Measurements from ENCODE around the gene TMEM132C. TPM values are rescaled to one million over a fixed set of nuclear protein-coding genes. Genes with fewer than 3 reads are reported as not detected.

TMEM132C gene
- total and polyA plus RNA-seq, 3 donors from 2014 or later: 2.9 to 5.5 (median 3.3) TPM

GRCh38 chr12:128518644-128519043, 251.7 kb downstream of the TMEM132C start:
- 70 to 80% methylated on average over 4 of the region's 4 CpGs for WGBS, 2 donors
- Histone ChIP-seq H3K27me3 (no peaks in the 10 kb centered on the region), H3K36me3 (ENCODE audit: low read depth, missing control alignments) (no peaks in the 10 kb centered on the region), H3K27ac (no peak overlapping the region), H3K9me3 (no peaks in the 10 kb centered on the region), H3K4me3 (no peak overlapping the region), H3K4me1 (no peaks in the 10 kb centered on the region)
- intact Hi-C loops (cut with DNase I; ENCODE audit: low total_unique reads): no loop called here
- DNase-seq: no peak
- TF ChIP-seq POLR2A (IDR thresholded peaks at IDR 0.05): no peak
- TF ChIP-seq CTCF (IDR thresholded peaks at IDR 0.05): no peak

DNA sequence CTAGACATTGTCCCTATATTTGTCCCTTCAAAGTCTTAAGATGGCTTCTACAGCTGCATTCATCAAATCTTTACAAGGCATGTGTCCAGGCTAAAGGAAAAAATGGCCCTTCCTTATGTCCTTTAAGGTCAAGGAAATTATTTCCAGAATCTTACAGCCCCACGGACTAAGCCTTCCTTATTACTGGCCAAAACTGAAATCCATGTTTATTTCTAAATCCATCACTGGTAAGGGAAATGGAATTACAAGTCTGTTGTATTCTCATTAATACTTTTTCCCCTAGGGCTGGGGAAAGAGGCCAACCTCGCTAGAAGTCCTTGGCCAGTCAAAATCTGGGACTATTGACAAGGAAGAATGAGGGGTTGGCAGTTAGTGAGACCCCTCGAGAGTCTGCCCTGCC, 252.5 kb downstream of the TMEM132C start:
- TF ChIP-seq POLR2A (IDR thresholded peaks at IDR 0.05) (no peak), CTCF (IDR thresholded peaks at IDR 0.05) (no peak)
- intact Hi-C loops (cut with DNase I; ENCODE audit: low total_unique reads): no loop called here

DNA sequence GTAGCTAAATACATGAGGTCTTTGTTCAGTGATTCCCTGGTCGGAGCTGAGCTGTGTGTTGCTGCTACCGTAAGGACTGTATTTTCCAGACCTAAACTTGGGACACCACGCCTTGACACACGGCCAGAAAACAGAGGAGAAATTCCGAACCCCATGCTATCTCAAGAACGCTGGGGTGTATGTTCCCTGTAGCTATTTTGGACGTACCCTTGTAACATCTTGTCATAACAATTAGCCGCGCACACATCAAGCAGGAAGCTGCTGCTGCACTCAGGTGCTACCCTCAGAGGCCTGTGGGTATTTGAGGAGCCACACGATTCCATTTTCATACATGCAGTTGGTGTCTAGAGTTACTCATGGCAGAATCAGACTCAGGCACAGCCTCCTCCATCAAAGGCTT, 255.0 kb downstream of the TMEM132C start:
- Histone ChIP-seq H3K4me3 (no peak overlapping the region), H3K9me3 (no peaks in the 10 kb centered on the region), H3K27me3 (no peaks in the 10 kb centered on the region), H3K4me1 (no peaks in the 10 kb centered on the region), H3K36me3 (ENCODE audit: low read depth, missing control alignments) (no peaks in the 10 kb centered on the region), H3K27ac (no peak overlapping the region)
- no peak for DNase-seq
- TF ChIP-seq POLR2A (IDR thresholded peaks at IDR 0.05) (no peak), CTCF (IDR thresholded peaks at IDR 0.05) (no peak)
- intact Hi-C loops (cut with DNase I; ENCODE audit: low total_unique reads): no loop called here
- whole genome bisulfite sequencing, 2 donors: 91 to 93% methylated on average over 9 to 10 of the region's 10 CpGs

More for the DNA sequence above, 252.5 kb downstream of the TMEM132C start:
- 49 to 72% methylated on average over 3 of the region's 3 CpGs for WGBS, 2 donors
- DNase-seq: no peak
- Histone ChIP-seq H3K9me3 (no peaks in the 10 kb centered on the region), H3K27ac (no peak overlapping the region), H3K36me3 (ENCODE audit: low read depth, missing control alignments) (no peaks in the 10 kb centered on the region), H3K27me3 (no peaks in the 10 kb centered on the region), H3K4me1 (no peaks in the 10 kb centered on the region), H3K4me3 (no peak overlapping the region)

DNA sequence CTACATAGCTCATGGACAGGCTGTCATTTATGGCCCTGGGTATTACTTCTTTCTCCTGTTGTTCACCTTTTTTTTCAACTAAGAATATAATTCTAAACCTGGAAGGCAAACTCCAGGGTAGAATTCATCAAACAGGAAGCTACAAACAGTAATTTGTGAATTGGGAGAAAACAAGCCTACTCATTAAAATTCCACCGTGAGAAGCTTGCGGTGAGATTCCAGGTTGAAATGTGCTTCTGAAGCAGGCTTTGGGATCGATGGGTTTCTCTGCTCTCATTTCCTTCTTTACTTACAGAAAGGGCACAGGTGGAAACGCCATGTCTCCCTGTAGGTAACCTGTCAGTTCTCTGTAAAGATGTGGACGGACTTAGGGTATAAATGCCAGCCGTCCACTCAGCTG, 257.5 kb downstream of the TMEM132C start:
- WGBS, 2 donors: 84 to 91% methylated on average over 6 of the region's 6 CpGs
- Histone ChIP-seq H3K36me3 (ENCODE audit: low read depth, missing control alignments) (no peaks in the 10 kb centered on the region), H3K4me1 (no peaks in the 10 kb centered on the region), H3K27me3 (no peaks in the 10 kb centered on the region), H3K27ac (no peak overlapping the region), H3K9me3 (no peaks in the 10 kb centered on the region), H3K4me3 (no peak overlapping the region)
- no peak for DNase-seq
- no peak for TF ChIP-seq CTCF (IDR thresholded peaks at IDR 0.05)
- no peak for TF ChIP-seq POLR2A (IDR thresholded peaks at IDR 0.05)
- intact Hi-C loops (cut with DNase I; ENCODE audit: low total_unique reads): no loop called here

DNA sequence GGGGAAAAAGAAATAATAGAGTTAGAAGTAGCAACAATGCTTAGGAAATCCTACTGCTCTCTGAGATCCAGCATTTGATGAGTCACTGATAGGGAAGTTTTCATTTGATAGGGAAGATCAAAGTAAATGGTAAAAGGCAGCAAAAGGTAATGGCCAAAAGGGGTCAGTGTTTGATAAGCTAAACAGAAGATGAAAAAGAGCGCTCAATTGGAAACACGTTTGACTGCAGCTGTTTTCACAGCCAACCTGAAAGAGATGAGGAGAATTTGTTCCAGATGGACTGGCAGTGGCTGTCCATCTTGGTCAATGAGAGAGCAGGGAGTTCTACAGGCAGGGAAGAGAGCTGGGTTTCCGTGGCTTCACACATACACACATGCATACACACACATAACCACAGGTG, 264.2 kb downstream of the TMEM132C start:
- H3K36me3 ChIP-seq (ENCODE audit: low read depth, missing control alignments): no peaks in the 10 kb centered on the region
- no peaks in the 10 kb centered on the region for H3K9me3 ChIP-seq
- no peak overlapping the region for H3K27ac ChIP-seq
- no peaks in the 10 kb centered on the region for H3K27me3 ChIP-seq
- 75 to 76% methylated on average over 3 of the region's 3 CpGs for WGBS, 2 donors
- no peak overlapping the region for H3K4me3 ChIP-seq
- no peaks in the 10 kb centered on the region for H3K4me1 ChIP-seq
- no peak for TF ChIP-seq POLR2A (IDR thresholded peaks at IDR 0.05)
- no peak for TF ChIP-seq CTCF (IDR thresholded peaks at IDR 0.05)
- intact Hi-C loops (cut with DNase I; ENCODE audit: low total_unique reads): no loop called here
- DNase-seq: no peak
